Neural cell (in vitro differentiated cells): ENCODE results near the gene GSTM5. TPM values are rescaled to one million over a fixed set of nuclear protein-coding genes. Genes with fewer than 3 reads are reported as not detected.

Source experiments
- H2AFZ ChIP-seq: fragments of 200-600, 300-800 bp; sonication (generic), shearing (Covaris generic); 2 replicates; pipeline ENCODE4 v1.6.0; 2014; ENCODE audit warnings: low read depth, mild to moderate bottlenecking, antibody characterized with exemption, low read length, moderate library complexity
- H3F3A ChIP-seq: fragments of 200-600 bp; shearing (Covaris generic); 2 replicates; pipeline ENCODE4 v1.6.1; 2016; ENCODE audit warnings: mild to moderate bottlenecking, moderate library complexity, mixed read lengths, antibody characterized with exemption, low read length; ENCODE audit not compliant: insufficient read depth, poor library complexity, severe bottlenecking
- H3K27ac ChIP-seq: fragments of 200-600, 300-800 bp; sonication (generic), shearing (Covaris generic); 2 replicates; pipeline ENCODE4 v1.5.1; 2014; ENCODE audit warnings: mild to moderate bottlenecking, low read length, moderate library complexity
- H3K27me3 ChIP-seq: fragments of 300-800, 200-600 bp; sonication (generic), shearing (Covaris generic); 2 replicates; pipeline ENCODE4 v1.6.0; 2014; ENCODE audit warnings: mild to moderate bottlenecking, low read depth, low read length, moderate library complexity; ENCODE audit not compliant: insufficient read depth
- H3K36me3 ChIP-seq: fragments of 300-800, 200-600 bp; sonication (generic), shearing (Covaris generic); 2 replicates; pipeline ENCODE4 v1.5.1; 2014; ENCODE audit warnings: mild to moderate bottlenecking, antibody characterized with exemption, low read length, moderate library complexity; ENCODE audit not compliant: insufficient read depth
- H3K4me2 ChIP-seq: fragments of 300-800, 200-600 bp; sonication (generic), shearing (Covaris generic); 2 replicates; pipeline ENCODE4 v1.6.0; 2014; ENCODE audit warnings: mild to moderate bottlenecking, low read length
- H3K4me3 ChIP-seq: fragments of 300-800, 200-600 bp; sonication (generic), shearing (Covaris generic); 2 replicates; pipeline ENCODE4 v1.5.1; 2014; ENCODE audit warnings: mild to moderate bottlenecking, low read length, moderate library complexity
- H3K79me2 ChIP-seq: fragments of 200-600 bp; shearing (Covaris generic); replicated peaks from 2 replicates; pipeline ENCODE4 v1.6.0; 2014; ENCODE audit warnings: mild to moderate bottlenecking, low read length, moderate library complexity; ENCODE audit not compliant: insufficient read depth
- H3K9ac ChIP-seq: fragments of 300-800, 200-600 bp; sonication (generic), shearing (Covaris generic); 2 replicates; pipeline ENCODE4 v1.6.1; 2016; ENCODE audit warnings: mild to moderate bottlenecking, low read length, mixed read lengths
- H3K9me2 ChIP-seq: fragments of 200-600 bp; shearing (Covaris generic); 2 replicates; pipeline ENCODE4 v1.6.1; 2016; ENCODE audit warnings: mild to moderate bottlenecking, low read length, mixed read lengths; ENCODE audit not compliant: insufficient read depth
- H3K9me3 ChIP-seq: fragments of 200-600, 300-800 bp; sonication (generic), shearing (Covaris generic); 2 replicates; pipeline ENCODE4 v1.6.1; 2016; ENCODE audit warnings: mild to moderate bottlenecking, mixed run types, low read length, moderate library complexity, mixed read lengths
- H4K20me1 ChIP-seq: fragments of 200-600 bp; shearing (Covaris generic); 2 replicates; pipeline ENCODE4 v1.6.1; 2016; ENCODE audit warnings: mild to moderate bottlenecking, mixed run types; ENCODE audit not compliant: insufficient read depth
- EP300 ChIP-seq: fragments of 450-650 bp; conservative IDR thresholded peaks from 2 replicates; pipeline ENCODE4 v1.6.1; 2014; ENCODE audit warnings: antibody characterized with exemption, mild to moderate bottlenecking, moderate library complexity; ENCODE audit not compliant: poor library complexity, severe bottlenecking
- EZH2 ChIP-seq: fragments of 200-600, 300-800 bp; shearing (Covaris generic), sonication (generic); IDR thresholded peaks from 2 replicates; pipeline ENCODE4 v1.6.1; 2014; ENCODE audit warnings: antibody characterized with exemption, low read length, borderline replicate concordance, mild to moderate bottlenecking; ENCODE audit not compliant: insufficient read depth, poor library complexity, severe bottlenecking
- POLR2AphosphoS5 ChIP-seq: IDR thresholded peaks from 2 replicates; pipeline ENCODE4 v1.6.1; 2012
- RAD21 ChIP-seq: fragments of 450-650 bp; conservative IDR thresholded peaks from 2 replicates; pipeline ENCODE4 v1.6.1; 2014; ENCODE audit warnings: antibody characterized with exemption, mild to moderate bottlenecking, moderate library complexity
- SMC3 ChIP-seq: fragments of 450-650 bp; conservative IDR thresholded peaks from 2 replicates; pipeline ENCODE4 v1.6.1; 2014; ENCODE audit warnings: antibody characterized with exemption, mild to moderate bottlenecking, moderate library complexity; ENCODE audit not compliant: poor library complexity
- TAF1 ChIP-seq: IDR thresholded peaks from 2 replicates; pipeline ENCODE4 v1.6.1; 2012; ENCODE audit warnings: low read depth
- polyA plus RNA-seq: library from polyadenylated mRNA; depleted of rRNA; stranded (reverse); fragments of >200 nt; gene quantifications from 2 replicates; pipeline ENCODE4 v1.2.3, GENCODE V29; 2014
- TF ChIP-seq, protein P1 (sequence below): IDR thresholded peaks from 2 replicates; pipeline ENCODE4 v1.6.1; 2012; ENCODE audit warnings: borderline replicate concordance
- TF ChIP-seq, protein P2 (sequence below): fragments of 450-650 bp; IDR thresholded peaks from 2 replicates; pipeline ENCODE4 v1.5.1; 2014; ENCODE audit warnings: antibody characterized with exemption, mild to moderate bottlenecking, moderate library complexity; ENCODE audit not compliant: poor library complexity, severe bottlenecking

GSTM5 gene
- polyA plus RNA-seq, 1 donor from 2014 or later: not detected

DNA sequence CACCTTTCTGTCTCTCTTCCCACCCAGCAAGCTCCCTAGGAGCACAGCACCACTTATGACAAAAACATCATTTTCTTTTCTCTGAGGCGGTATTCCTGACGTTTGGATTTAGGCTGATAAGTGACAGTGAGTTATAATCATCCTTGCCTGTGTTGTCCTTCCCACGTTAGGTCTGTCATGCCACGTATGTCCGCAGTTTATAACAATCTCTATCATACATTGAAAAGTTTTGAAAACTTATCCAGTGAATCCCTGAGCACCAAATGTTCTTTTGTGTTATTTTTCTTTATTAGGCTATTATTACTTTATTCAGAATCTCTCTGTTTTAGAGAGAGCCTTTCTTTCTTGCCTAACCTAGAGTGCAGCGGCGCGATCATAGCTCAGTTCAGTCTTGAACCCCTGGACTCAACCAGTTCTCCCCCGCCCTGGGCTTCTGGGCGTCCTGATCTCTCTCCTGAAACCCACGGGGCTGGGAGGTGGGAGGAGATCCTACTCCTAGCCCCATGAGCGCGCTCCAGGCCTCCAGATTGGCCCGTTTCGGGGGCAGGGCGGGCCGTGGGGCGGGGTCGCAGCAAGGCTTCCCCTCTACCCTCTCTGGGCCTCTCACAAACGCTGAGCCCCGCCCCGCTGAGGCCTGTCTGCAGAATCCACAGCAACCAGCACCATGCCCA lies 44.5 kb upstream of the GSTM5 start, which contains the start of gene GSTM2:
GSTM2 (plus strand) TSS at position 606 of the 671 bp plus-strand sequence; CDS start at position 665, 59 bp downstream.
- no peaks in the 10 kb centered on the region for H3K36me3 ChIP-seq
- TF ChIP-seq, protein P1, sequence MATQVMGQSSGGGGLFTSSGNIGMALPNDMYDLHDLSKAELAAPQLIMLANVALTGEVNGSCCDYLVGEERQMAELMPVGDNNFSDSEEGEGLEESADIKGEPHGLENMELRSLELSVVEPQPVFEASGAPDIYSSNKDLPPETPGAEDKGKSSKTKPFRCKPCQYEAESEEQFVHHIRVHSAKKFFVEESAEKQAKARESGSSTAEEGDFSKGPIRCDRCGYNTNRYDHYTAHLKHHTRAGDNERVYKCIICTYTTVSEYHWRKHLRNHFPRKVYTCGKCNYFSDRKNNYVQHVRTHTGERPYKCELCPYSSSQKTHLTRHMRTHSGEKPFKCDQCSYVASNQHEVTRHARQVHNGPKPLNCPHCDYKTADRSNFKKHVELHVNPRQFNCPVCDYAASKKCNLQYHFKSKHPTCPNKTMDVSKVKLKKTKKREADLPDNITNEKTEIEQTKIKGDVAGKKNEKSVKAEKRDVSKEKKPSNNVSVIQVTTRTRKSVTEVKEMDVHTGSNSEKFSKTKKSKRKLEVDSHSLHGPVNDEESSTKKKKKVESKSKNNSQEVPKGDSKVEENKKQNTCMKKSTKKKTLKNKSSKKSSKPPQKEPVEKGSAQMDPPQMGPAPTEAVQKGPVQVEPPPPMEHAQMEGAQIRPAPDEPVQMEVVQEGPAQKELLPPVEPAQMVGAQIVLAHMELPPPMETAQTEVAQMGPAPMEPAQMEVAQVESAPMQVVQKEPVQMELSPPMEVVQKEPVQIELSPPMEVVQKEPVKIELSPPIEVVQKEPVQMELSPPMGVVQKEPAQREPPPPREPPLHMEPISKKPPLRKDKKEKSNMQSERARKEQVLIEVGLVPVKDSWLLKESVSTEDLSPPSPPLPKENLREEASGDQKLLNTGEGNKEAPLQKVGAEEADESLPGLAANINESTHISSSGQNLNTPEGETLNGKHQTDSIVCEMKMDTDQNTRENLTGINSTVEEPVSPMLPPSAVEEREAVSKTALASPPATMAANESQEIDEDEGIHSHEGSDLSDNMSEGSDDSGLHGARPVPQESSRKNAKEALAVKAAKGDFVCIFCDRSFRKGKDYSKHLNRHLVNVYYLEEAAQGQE: no peak
- no peak for TF ChIP-seq RAD21
- TF ChIP-seq TAF1: no peak
- TF ChIP-seq POLR2AphosphoS5: no peak
- TF ChIP-seq EP300: no peak
- no peak for TF ChIP-seq EZH2
- no peak for TF ChIP-seq SMC3
- TF ChIP-seq, protein P2, sequence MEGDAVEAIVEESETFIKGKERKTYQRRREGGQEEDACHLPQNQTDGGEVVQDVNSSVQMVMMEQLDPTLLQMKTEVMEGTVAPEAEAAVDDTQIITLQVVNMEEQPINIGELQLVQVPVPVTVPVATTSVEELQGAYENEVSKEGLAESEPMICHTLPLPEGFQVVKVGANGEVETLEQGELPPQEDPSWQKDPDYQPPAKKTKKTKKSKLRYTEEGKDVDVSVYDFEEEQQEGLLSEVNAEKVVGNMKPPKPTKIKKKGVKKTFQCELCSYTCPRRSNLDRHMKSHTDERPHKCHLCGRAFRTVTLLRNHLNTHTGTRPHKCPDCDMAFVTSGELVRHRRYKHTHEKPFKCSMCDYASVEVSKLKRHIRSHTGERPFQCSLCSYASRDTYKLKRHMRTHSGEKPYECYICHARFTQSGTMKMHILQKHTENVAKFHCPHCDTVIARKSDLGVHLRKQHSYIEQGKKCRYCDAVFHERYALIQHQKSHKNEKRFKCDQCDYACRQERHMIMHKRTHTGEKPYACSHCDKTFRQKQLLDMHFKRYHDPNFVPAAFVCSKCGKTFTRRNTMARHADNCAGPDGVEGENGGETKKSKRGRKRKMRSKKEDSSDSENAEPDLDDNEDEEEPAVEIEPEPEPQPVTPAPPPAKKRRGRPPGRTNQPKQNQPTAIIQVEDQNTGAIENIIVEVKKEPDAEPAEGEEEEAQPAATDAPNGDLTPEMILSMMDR: no peak
- H3K27me3 ChIP-seq: no peaks in the 10 kb centered on the region
- H3K9me2 ChIP-seq: no peaks in the 10 kb centered on the region
- H3K27ac ChIP-seq: no peak within 1 kb of the TSS
- peak within 1 kb of the TSS; percentile 56 for H3K4me3 ChIP-seq
- H2AFZ ChIP-seq: no peak within 1 kb of the TSS
- H3K79me2 ChIP-seq: no peaks in the 10 kb centered on the region
- no peak within 1 kb of the TSS for H3K4me2 ChIP-seq
- H3K9ac ChIP-seq: peak within 1 kb of the TSS; percentile 34
- H3K9me3 ChIP-seq: no peaks in the 10 kb centered on the region
- no peaks in the 10 kb centered on the region for H4K20me1 ChIP-seq
- no peaks in the 10 kb centered on the region for H3F3A ChIP-seq

DNA sequence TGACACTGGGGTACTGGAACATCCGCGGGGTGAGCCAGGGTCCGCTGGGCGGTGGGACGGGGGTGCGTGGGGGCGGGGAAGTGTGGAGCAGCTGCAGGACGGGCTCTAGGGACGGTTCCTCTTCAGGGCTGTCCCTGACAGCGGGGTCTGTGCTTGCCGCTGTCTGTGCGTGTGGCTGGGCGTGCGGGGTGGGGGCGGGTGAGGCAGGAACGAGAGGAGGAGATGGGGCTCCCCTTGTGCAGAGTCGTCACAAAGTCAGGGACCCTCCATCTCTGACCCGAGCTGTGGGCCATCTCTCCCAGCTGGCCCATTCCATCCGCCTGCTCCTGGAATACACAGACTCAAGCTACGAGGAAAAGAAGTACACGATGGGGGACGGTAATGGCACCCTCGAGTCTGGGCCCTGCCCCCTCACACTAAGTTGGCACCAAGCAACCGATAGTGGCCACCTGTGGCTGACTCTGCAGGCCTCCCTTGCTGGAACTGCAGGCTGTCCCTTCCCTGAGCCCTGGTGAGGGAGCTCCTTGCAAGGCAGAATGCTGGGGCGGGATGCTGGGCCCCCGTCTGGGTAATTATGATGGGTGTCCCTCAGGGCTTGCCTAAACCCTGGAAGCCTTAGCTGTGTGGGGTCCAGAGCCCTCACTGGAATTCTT lies 43.8 kb upstream of the GSTM5 start:
- no peaks in the 10 kb centered on the region for H3F3A ChIP-seq
- H3K9ac ChIP-seq: peak overlapping the region; percentile 34
- H3K9me2 ChIP-seq: no peaks in the 10 kb centered on the region
- no peaks in the 10 kb centered on the region for H3K36me3 ChIP-seq
- TF ChIP-seq TAF1 (no peak), EP300 (no peak), SMC3 (no peak), RAD21 (no peak), POLR2AphosphoS5 (no peak), EZH2 (no peak)
- TF ChIP-seq, protein P1: no peak
- TF ChIP-seq, protein P2: no peak
- H3K4me3 ChIP-seq: peak overlapping the region; percentile 56
- no peak overlapping the region for H3K4me2 ChIP-seq
- H3K27me3 ChIP-seq: no peaks in the 10 kb centered on the region
- H3K27ac ChIP-seq: no peak overlapping the region
- H4K20me1 ChIP-seq: no peaks in the 10 kb centered on the region
- no peak overlapping the region for H2AFZ ChIP-seq
- H3K9me3 ChIP-seq: no peaks in the 10 kb centered on the region
- no peaks in the 10 kb centered on the region for H3K79me2 ChIP-seq
